HG02840 (cell line): ENCODE measurements around the gene CPNE9.

Experiments used
- ATAC-seq: cut with Tn5 transposase; IDR thresholded peaks from one replicate; pipeline ENCODE4 v1.9.1; 2021; ENCODE audit warnings: mild to moderate bottlenecking, moderate library complexity, moderate number of reproducible peaks; ENCODE audit not compliant: unreplicated experiment, low FRiP score

Gene CPNE9

GRCh38 chr3:9703736-9704346, at the start of gene CPNE9:
CPNE9 (plus strand) TSS chr3:9703833; CDS start chr3:9703997, 164 bp downstream.
- no peak for ATAC-seq

- ATAC-seq = no peak
Observed at GRCh38 chr3:9659849-9660248, 43.8 kb upstream of the CPNE9 start.

- ATAC-seq = no peak
Observed at GRCh38 chr3:9660972-9661371, 42.7 kb upstream of the CPNE9 start.

DNA sequence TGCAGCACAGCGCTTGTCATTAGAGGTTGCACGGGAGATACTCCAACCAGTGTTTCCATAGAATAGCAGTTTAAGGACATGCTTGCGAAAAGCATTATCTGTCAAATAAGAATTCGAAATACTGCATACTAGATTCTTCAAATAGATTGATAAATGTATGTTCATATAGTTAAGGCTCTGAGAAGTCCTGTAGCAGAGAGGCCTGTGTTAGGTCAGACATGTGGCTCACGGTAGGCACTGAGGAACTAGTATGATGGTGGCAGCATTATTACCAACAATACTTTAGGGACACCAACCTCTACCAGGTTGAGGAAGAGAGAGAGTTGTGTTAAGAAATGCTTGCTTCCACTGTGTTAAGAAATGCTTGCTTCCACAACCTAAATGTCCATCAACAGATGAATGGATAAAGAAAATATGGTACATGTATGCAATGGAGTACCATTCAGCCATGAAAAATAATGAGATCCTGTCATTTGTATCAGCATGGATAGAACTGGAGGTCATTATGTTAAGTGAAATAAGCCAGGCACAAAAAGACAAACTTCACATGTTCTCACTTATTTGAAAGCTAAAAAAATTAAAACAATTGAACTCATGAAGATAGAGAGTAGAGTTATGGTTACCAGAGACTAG, 39.4 kb upstream of the CPNE9 start:
- ATAC-seq = no peak

- no peak for ATAC-seq
Observed at GRCh38 chr3:9666704-9667445, 36.8 kb upstream of the CPNE9 start.

DNA sequence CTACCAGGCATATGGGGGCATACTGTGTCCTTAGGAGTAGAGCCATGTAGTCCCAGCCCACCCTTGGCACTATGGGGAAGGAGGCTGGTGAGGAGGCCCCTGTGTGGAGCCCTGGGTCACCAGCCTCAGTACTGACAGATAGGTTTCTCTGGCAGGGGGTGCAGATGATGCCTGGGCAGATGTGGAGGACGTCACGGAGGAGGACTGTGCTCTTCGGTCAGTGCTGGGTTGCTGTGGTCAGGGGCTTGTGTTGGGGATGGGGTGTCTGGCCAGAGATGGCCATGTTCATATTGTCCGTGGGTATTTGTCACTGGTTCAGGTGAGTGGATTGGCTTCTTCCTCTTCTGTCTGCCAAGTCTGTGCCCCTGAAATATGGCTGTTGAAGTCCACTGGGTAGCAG, 34.4 kb upstream of the CPNE9 start:
- no peak for ATAC-seq

- ATAC-seq = no peak
Observed at GRCh38 chr3:9669720-9670432, 33.8 kb upstream of the CPNE9 start.

- no peak for ATAC-seq
Observed at GRCh38 chr3:9673082-9673481, 30.6 kb upstream of the CPNE9 start.

GRCh38 chr3:9673752-9674151, 29.9 kb upstream of the CPNE9 start:
- no peak for ATAC-seq

- no peak for ATAC-seq
Observed at GRCh38 chr3:9675736-9676290, 27.8 kb upstream of the CPNE9 start.

- no peak for ATAC-seq
Observed at GRCh38 chr3:9676785-9677184, 26.8 kb upstream of the CPNE9 start.

DNA sequence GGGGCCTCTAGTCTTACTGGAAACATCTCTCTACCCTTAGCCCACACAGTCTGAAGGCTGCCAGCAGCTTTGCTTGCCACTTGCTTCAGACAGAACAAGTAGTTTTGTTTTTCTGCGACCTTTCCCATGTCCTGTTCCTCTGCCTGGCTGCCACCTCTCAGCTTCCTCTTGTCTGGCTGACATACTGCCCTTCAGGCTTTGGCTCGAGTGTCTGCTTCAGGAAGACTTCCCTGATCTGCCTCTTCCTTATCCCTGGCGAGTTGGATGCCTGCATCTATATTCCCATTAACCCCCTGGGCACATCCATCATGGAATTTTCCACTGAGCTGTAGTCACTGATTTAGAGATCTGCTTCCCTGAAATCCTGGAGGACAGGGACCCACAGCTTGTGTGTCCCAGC, 25.1 kb upstream of the CPNE9 start:
- ATAC-seq = no peak

GRCh38 chr3:9679476-9680080, 24.1 kb upstream of the CPNE9 start:
- no peak for ATAC-seq

GRCh38 chr3:9681011-9681722, 22.5 kb upstream of the CPNE9 start:
- ATAC-seq = no peak

DNA sequence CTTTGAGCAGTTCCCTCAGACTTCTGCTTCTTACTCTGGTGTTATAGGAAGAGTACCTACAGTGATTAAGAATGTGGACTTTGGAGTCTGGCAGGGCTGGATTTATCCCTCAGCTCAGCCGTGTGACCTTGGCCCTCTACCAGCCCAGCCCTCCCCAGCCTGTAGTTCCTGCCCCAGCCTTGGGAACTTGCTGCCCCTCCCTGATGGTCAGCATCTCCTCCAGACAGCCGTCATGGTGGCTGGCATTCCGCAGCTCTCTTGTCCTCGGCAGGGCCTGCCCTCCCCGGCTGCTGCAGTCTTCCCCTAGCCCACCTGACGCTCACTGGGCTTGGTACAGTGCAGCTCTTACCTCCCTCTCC, 21.9 kb upstream of the CPNE9 start:
- ATAC-seq = no peak

- ATAC-seq = no peak
Observed at GRCh38 chr3:9682096-9682495, 21.5 kb upstream of the CPNE9 start.

GRCh38 chr3:9683426-9683825, 20.2 kb upstream of the CPNE9 start:
- ATAC-seq = no peak

DNA sequence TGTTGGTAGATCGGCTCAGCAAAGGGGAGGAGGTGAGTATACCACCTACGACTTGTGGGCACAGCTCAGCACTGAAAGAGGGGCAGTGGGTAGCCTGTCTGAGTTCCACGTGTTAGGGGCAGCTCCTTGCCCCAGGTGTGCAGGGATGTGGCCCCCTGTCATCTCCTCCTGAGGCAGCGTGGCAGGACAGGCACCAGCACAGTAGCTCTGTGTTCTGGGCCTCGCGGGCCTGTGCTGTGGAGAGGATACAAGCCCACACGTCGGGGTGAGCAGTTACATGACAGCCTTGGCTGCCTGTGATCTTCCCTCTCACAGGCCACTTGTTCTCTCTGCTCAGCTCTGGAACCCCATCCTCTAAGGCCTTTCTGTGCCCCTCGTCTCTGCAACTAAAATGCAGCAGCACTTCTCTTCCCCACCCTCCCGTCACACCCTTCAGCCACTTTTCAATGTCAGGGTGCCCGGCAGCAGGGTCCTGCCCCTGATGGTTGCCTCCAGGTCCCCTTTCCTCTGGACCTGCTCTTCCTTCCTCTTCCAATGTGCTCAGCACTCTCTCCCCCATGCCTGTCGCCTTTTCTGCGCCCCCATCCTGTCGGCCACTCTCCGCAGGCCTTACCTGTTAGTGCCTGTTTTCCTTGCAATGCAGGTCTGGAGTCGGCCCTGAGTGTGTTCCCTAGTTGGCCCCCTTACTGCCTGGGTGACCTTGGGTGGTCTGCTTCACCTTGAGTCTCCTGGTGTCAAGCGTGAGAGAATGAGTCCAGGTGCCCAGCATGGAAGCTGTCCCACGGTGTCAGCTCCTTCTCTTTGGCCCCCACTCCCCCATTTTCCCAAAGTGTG, 18.2 kb upstream of the CPNE9 start:
- no peak for ATAC-seq

DNA sequence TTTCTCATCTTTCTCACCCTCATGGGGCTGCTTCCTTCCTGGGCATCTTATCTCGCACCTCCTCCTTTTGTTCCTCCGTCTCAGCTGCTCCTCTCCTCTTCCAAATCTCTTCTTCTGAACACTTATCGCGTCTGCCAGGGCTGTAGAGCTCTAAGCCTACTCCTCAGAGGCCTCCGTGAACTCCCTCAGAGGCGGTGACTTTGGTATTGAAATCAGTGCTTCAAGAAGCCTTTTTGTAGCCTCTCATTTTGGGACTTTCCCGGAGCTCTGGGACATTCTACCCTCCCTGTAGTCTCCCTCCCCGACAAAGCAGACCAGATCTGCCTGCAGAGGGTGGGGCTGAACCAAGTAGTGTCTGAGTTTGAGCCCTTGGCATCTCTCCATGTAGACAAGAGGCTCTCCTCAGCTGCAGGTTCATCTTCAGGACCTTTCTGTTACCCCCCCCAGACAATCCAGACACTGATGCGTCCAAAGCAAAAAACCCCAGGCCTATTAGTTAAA, 17.5 kb upstream of the CPNE9 start:
- ATAC-seq = no peak
